Measurements from ENCODE around the gene FBF1.

GRCh38 chr17:75878174-75878998 lies 62.5 kb downstream of the FBF1 start, which contains the start of gene TRIM47:
- TF ChIP-seq EZH2 (IDR thresholded peaks at IDR 0.05; ENCODE audit: insufficient read depth, low read length), result no peak
- no peak for TF ChIP-seq CTCF (IDR thresholded peaks at IDR 0.05; ENCODE audit: insufficient read depth, low read depth, low read length)

All from astrocyte (in vitro differentiated cells and primary cell).